ENCODE data around the gene SAXO1. TPM values are rescaled to one million over a fixed set of nuclear protein-coding genes. Genes with fewer than 3 reads are reported as not detected.

SAXO1 gene
- total RNA-seq, 1 experiment from 2014 or later = 0.09 TPM

DNA sequence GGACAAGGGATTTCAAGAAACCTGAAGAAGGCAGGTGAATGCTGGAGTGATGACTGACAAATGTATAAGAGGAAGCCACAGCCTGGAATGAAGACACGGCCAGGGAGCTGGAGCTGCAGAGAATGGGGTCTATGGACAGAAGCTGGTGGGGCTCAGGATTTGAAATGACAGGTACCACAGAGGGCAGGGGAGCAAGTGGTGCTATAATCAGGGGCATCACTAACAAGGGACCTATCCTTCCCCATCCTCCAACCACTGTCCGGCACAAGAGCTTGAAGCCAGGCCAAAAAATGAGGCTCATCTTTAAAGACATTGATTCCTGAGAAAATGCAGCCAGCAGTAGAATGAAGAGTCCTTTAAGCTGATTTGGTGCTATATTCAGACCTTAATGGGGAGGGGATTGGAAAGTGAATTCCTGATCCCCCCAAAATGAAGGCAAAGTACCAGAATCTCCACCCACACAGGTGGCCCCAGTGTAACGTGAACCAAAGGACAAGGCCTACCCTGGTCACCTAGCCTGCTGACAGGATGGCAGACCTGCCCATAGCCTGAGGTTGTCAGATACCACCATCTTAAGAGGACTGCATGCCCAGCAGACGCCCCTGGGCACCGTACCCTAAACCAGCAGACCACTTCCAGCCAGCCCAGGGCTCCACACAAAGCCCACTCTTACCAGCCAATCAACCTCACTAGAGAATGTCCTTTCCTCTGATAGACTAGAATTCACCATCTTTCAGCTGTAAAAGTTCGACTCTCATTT, 109.2 kb downstream of the SAXO1 start (continued):
- TF ChIP-seq, protein P1, sequence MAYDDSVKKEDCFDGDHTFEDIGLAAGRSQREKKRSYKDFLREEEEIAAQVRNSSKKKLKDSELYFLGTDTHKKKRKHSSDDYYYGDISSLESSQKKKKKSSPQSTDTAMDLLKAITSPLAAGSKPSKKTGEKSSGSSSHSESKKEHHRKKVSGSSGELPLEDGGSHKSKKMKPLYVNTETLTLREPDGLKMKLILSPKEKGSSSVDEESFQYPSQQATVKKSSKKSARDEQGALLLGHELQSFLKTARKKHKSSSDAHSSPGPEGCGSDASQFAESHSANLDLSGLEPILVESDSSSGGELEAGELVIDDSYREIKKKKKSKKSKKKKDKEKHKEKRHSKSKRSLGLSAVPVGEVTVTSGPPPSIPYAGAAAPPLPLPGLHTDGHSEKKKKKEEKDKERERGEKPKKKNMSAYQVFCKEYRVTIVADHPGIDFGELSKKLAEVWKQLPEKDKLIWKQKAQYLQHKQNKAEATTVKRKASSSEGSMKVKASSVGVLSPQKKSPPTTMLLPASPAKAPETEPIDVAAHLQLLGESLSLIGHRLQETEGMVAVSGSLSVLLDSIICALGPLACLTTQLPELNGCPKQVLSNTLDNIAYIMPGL (CRISPR knock-in tag; IDR thresholded peaks at IDR 0.05) = no peak
- TF ChIP-seq, protein P2, sequence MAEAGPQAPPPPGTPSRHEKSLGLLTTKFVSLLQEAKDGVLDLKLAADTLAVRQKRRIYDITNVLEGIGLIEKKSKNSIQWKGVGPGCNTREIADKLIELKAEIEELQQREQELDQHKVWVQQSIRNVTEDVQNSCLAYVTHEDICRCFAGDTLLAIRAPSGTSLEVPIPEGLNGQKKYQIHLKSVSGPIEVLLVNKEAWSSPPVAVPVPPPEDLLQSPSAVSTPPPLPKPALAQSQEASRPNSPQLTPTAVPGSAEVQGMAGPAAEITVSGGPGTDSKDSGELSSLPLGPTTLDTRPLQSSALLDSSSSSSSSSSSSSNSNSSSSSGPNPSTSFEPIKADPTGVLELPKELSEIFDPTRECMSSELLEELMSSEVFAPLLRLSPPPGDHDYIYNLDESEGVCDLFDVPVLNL (CRISPR knock-in tag; IDR thresholded peaks at IDR 0.05; ENCODE audit: borderline replicate concordance, low read depth) = no peak
- TF ChIP-seq GABPB1 (CRISPR knock-in tag; IDR thresholded peaks at IDR 0.05) = no peak
- TF ChIP-seq, protein P3, sequence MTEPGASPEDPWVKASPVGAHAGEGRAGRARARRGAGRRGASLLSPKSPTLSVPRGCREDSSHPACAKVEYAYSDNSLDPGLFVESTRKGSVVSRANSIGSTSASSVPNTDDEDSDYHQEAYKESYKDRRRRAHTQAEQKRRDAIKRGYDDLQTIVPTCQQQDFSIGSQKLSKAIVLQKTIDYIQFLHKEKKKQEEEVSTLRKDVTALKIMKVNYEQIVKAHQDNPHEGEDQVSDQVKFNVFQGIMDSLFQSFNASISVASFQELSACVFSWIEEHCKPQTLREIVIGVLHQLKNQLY (CRISPR knock-in tag; IDR thresholded peaks at IDR 0.05) = no peak
- TF ChIP-seq ZNF671 (CRISPR knock-in tag; IDR thresholded peaks at IDR 0.05) = no peak
- TF ChIP-seq ZNF396 (CRISPR knock-in tag; IDR thresholded peaks at IDR 0.05; ENCODE audit: borderline replicate concordance) = no peak
- no peak for TF ChIP-seq TEAD4 (CRISPR knock-in tag; IDR thresholded peaks at IDR 0.05)
- TF ChIP-seq, protein P4, sequence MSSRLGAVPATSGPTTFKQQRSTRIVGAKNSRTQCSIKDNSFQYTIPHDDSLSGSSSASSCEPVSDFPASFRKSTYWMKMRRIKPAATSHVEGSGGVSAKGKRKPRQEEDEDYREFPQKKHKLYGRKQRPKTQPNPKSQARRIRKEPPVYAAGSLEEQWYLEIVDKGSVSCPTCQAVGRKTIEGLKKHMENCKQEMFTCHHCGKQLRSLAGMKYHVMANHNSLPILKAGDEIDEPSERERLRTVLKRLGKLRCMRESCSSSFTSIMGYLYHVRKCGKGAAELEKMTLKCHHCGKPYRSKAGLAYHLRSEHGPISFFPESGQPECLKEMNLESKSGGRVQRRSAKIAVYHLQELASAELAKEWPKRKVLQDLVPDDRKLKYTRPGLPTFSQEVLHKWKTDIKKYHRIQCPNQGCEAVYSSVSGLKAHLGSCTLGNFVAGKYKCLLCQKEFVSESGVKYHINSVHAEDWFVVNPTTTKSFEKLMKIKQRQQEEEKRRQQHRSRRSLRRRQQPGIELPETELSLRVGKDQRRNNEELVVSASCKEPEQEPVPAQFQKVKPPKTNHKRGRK (CRISPR knock-in tag; IDR thresholded peaks at IDR 0.05; ENCODE audit: borderline replicate concordance) = no peak
- no peak for TF ChIP-seq ZNF138 (CRISPR knock-in tag; conservative IDR thresholded peaks at IDR 0.05)
- no peak for TF ChIP-seq HMGA2 (CRISPR knock-in tag; IDR thresholded peaks at IDR 0.05)
- no peak for TF ChIP-seq SP1 (CRISPR knock-in tag; conservative IDR thresholded peaks at IDR 0.05)
- TF ChIP-seq NFATC4 (CRISPR knock-in tag; IDR thresholded peaks at IDR 0.05) = no peak
- TF ChIP-seq FOXK1 (CRISPR knock-in tag; IDR thresholded peaks at IDR 0.05) = no peak
- TF ChIP-seq TEAD1 (CRISPR knock-in tag; IDR thresholded peaks at IDR 0.05) = no peak

DNA sequence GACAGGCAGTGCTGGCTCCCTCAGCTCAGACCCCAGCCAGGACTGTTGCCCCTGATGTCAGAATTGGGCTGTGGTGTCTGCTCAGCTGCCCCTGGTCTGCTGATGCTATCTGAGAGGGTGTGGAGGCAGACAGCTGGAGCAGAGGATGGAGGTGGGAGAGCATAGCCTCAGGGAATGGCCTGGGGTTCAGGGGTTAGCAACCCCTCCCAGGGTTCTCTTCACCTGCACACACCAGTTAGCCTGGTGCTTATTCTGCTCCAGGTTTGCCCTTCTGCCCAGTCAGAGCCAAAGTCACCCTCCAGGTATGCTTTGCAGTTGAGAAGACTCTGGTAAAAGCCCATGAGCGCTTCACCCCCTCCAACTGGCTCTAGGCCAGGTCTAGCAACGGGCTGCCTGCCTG, 109.8 kb downstream of the SAXO1 start:
- TF ChIP-seq ATF1 (CRISPR knock-in tag; IDR thresholded peaks at IDR 0.05) (no peak), PRRX2 (CRISPR knock-in tag; IDR thresholded peaks at IDR 0.05) (no peak), ESRRA (CRISPR knock-in tag; IDR thresholded peaks at IDR 0.05; ENCODE audit: borderline replicate concordance) (no peak)
- TF ChIP-seq, protein P5, sequence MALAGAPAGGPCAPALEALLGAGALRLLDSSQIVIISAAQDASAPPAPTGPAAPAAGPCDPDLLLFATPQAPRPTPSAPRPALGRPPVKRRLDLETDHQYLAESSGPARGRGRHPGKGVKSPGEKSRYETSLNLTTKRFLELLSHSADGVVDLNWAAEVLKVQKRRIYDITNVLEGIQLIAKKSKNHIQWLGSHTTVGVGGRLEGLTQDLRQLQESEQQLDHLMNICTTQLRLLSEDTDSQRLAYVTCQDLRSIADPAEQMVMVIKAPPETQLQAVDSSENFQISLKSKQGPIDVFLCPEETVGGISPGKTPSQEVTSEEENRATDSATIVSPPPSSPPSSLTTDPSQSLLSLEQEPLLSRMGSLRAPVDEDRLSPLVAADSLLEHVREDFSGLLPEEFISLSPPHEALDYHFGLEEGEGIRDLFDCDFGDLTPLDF (CRISPR knock-in tag; IDR thresholded peaks at IDR 0.05) = no peak
- ATAC-seq (no peak), DNase-seq (ENCODE audit: low spot score) (no peak)
- H3K4me3 Mint-ChIP-seq = no peak overlapping the region
- CTCF ChIA-PET = no interaction called here
- no peaks in the 10 kb centered on the region for H3K27me3 Mint-ChIP-seq (ENCODE audit: low read depth)
- H3K36me3 Mint-ChIP-seq = no peaks in the 10 kb centered on the region
- no peaks in the 10 kb centered on the region for H3K9me3 Mint-ChIP-seq
- no peak overlapping the region for H3K27ac Mint-ChIP-seq
- 0 out of 2 replicates have a peak, but pooled peaks cover 4% of the 10 kb centered on the region for H3K4me1 Mint-ChIP-seq
- POLR2A ChIA-PET = no interaction called here
